GM12878 (cell line): Measurements from ENCODE around the gene SLC20A1. TPM values are rescaled to one million over a fixed set of nuclear protein-coding genes. Genes with fewer than 3 reads are reported as not detected.
A peak's percentile ranks its signal among the peaks of the same experiment; 100 is the strongest.

Experiments
- CHD2 ChIP-seq: IDR thresholded peaks from 2 replicates; pipeline ENCODE4 v1.6.1; 2011; ENCODE audit warnings: low read depth, low read length, improper control_type of control experiment, borderline replicate concordance
- DPF2 ChIP-seq: fragments of 450-650 bp; IDR thresholded peaks from 2 replicates; pipeline ENCODE4 v1.6.1; 2017; ENCODE audit warnings: mild to moderate bottlenecking
- EGR1 ChIP-seq, 2 experiments: IDR thresholded peaks; 1 replicate in 1 of 2; 2 replicates in 1 of 2; pipeline ENCODE4 v1.6.1; 2011 to 2012; ENCODE audit warnings: low read depth in 2 of 2, low read length in 2 of 2, borderline replicate concordance in 1 of 2, mild to moderate bottlenecking in 1 of 2, moderate library complexity in 1 of 2
- EZH2 ChIP-seq: IDR thresholded peaks from 2 replicates; pipeline ENCODE4 v1.6.1; 2012; ENCODE audit warnings: low read depth, mild to moderate bottlenecking, control low read depth, inconsistent platforms, low read length, borderline replicate concordance; ENCODE audit not compliant: control insufficient read depth
- FOXK2 ChIP-seq: fragments of 450-650 bp; IDR thresholded peaks from 2 replicates; pipeline ENCODE4 v1.6.1; 2017; ENCODE audit warnings: mild to moderate bottlenecking, moderate library complexity
- GATAD2B ChIP-seq: fragments of 450-650 bp; conservative IDR thresholded peaks from 2 replicates; pipeline ENCODE4 v1.6.1; 2017; ENCODE audit warnings: low read depth, mild to moderate bottlenecking, moderate library complexity
- HDAC6 ChIP-seq: fragments of 200-600 bp; sonication (generic); IDR thresholded peaks from one replicate; pipeline ENCODE4 v1.8.0; 2017; ENCODE audit warnings: antibody characterized with exemption; ENCODE audit not compliant: unreplicated experiment
- IRF4 ChIP-seq: IDR thresholded peaks from 2 replicates; pipeline ENCODE4 v1.6.1; 2011; ENCODE audit warnings: low read depth, low read length
- MEF2A ChIP-seq: IDR thresholded peaks from 2 replicates; pipeline ENCODE4 v1.6.1; 2011; ENCODE audit warnings: low read depth, mild to moderate bottlenecking, low read length, moderate library complexity; ENCODE audit not compliant: insufficient read depth
- MEF2B ChIP-seq: fragments of 450-650 bp; IDR thresholded peaks from 2 replicates; pipeline ENCODE4 v1.6.1; 2018; ENCODE audit warnings: mild to moderate bottlenecking, moderate library complexity; ENCODE audit not compliant: partially characterized antibody, poor library complexity, severe bottlenecking
- NBN ChIP-seq: fragments of 450-650 bp; IDR thresholded peaks from 2 replicates; pipeline ENCODE4 v1.6.1; 2016
- NRF1 ChIP-seq: conservative IDR thresholded peaks from 2 replicates; pipeline ENCODE4 v1.6.1; 2011; ENCODE audit warnings: mild to moderate bottlenecking, low read depth, low read length, improper control_type of control experiment
- POLR2A ChIP-seq: IDR thresholded peaks from 2 replicates; pipeline ENCODE4 v1.6.1; 2011; ENCODE audit warnings: low read depth, mild to moderate bottlenecking, low read length
- RUNX3 ChIP-seq: IDR thresholded peaks from 2 replicates; pipeline ENCODE4 v1.6.1; 2012; ENCODE audit warnings: low read length, inconsistent platforms
- SMC3 ChIP-seq: IDR thresholded peaks from 2 replicates; pipeline ENCODE4 v1.6.1; 2011; ENCODE audit warnings: low read length, improper control_type of control experiment, borderline replicate concordance
- TCF12 ChIP-seq: IDR thresholded peaks from 2 replicates; pipeline ENCODE4 v1.6.1; 2011; ENCODE audit warnings: low read depth, mild to moderate bottlenecking, low read length
- TCF3 ChIP-seq: IDR thresholded peaks from 2 replicates; pipeline ENCODE4 v1.6.1; 2012; ENCODE audit warnings: low read depth, mild to moderate bottlenecking, low read length, borderline replicate concordance; ENCODE audit not compliant: insufficient read depth
- YY1 ChIP-seq: IDR thresholded peaks from 2 replicates; pipeline ENCODE4 v1.6.1; 2011; ENCODE audit warnings: low read depth, mild to moderate bottlenecking, low read length
- ZSCAN29 ChIP-seq: fragments of 450-650 bp; IDR thresholded peaks from 2 replicates; pipeline ENCODE4 v1.6.1; 2017; ENCODE audit warnings: mild to moderate bottlenecking, moderate library complexity
- polyA plus RNA-seq, 11 experiments: library from polyadenylated mRNA; depleted of rRNA in 4 of 11; unstranded in 6 of 11; stranded (reverse) in 5 of 11; fragments of >200 nt; fragmentation: Nextera tagmentation in 4 of 11; fragmentation: Illumina TruSeq in 1 of 11; extraction: Ambion mirVana in 4 of 11; extraction: Trizol in 1 of 11; gene quantifications; 1 replicate in 1 of 11; 2 replicates in 10 of 11; pipeline versions ENCODE4 v1.2.1 to v1.2.3, GENCODE V29; 2011 to 2016; ENCODE audit warnings: inconsistent platforms in 2 of 11, missing spikeins in 2 of 11, low read depth in 1 of 11
- total RNA-seq, 4 experiments: library from RNA; depleted of rRNA in 3 of 4; stranded (reverse); fragments of >200 nt in 3 of 4; fragmentation: Illumina TruSeq in 1 of 4; extraction: Trizol in 1 of 4; gene quantifications; 2 replicates each; pipeline versions ENCODE4 v1.2.1 to v1.2.3, GENCODE V29; 2013 to 2021
- TF ChIP-seq, protein P1 (sequence below): fragments of 450-650 bp; IDR thresholded peaks from 2 replicates; pipeline ENCODE4 v1.6.1; 2016; ENCODE audit warnings: mild to moderate bottlenecking

The SLC20A1 gene
- total and polyA plus RNA-seq, 10 of the 15 experiments (the other 5 are each of a cell fraction or from before 2014, with no cell fraction given): 21.2 to 59.1 (median 43.2) TPM

DNA sequence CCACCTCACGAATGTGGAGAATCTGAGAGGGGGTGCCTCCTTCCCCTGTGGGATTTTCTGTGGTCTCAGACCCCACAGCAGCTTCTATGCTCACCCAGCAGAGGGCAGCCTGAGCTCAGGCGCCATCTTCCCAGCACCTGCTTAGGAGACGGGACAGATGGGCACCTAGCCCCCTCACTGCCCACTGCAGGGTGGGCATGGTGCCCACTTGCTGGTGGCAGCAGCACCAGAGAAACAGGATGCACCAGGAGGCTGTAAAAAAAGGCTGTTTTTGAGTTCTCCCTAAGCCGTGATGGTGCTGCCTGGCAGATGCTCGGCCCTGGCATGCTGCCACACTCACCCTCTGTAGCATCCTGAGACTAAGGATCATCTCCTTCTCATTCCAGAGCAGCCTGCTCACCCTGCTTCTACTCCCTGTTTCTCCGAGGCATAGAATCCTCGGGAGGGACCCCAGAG is 19.1 kb upstream of the SLC20A1 start (continued):
- TF ChIP-seq, protein P1, sequence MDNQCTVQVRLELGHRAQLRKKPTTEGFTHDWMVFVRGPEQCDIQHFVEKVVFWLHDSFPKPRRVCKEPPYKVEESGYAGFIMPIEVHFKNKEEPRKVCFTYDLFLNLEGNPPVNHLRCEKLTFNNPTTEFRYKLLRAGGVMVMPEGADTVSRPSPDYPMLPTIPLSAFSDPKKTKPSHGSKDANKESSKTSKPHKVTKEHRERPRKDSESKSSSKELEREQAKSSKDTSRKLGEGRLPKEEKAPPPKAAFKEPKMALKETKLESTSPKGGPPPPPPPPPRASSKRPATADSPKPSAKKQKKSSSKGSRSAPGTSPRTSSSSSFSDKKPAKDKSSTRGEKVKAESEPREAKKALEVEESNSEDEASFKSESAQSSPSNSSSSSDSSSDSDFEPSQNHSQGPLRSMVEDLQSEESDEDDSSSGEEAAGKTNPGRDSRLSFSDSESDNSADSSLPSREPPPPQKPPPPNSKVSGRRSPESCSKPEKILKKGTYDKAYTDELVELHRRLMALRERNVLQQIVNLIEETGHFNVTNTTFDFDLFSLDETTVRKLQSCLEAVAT: peak; percentile 43; the same call in 1 of the 2 replicates
- TF ChIP-seq MEF2B: peak; percentile 36
- TF ChIP-seq FOXK2: no peak
- peak; percentile 98 for TF ChIP-seq SMC3
- no peak for TF ChIP-seq POLR2A
- peak; percentile 92 for TF ChIP-seq GATAD2B
- 0 out of 2 replicates have a peak, but pooled peaks have one; percentile 62 for TF ChIP-seq ZSCAN29
- TF ChIP-seq TCF12: peak; percentile 81
- no peak for TF ChIP-seq HDAC6
- TF ChIP-seq CHD2: no peak
- peak; percentile 40; the same call in 1 of the 2 replicates for TF ChIP-seq DPF2
- peak; percentile 60; the same call in 1 of the 2 replicates for TF ChIP-seq TCF3
- peak; percentile 59; the same call in 1 of the 2 replicates for TF ChIP-seq NBN
- 0 out of 3 replicates have a peak, but pooled peaks of 1 of the 2 experiments have one; percentile 35 for TF ChIP-seq EGR1 (IDR thresholded peaks at IDR 0.05; ENCODE audit: borderline replicate concordance in 1 of 2, low read depth in 2 of 2, low read length in 2 of 2)
- TF ChIP-seq NRF1: no peak
- TF ChIP-seq MEF2A: no peak
- peak; percentile 96 for TF ChIP-seq YY1
- 0 out of 2 replicates have a peak, but pooled peaks have one; percentile 33 for TF ChIP-seq IRF4
- TF ChIP-seq RUNX3: peak; percentile 80
- no peak for TF ChIP-seq EZH2
